GM19395 (cell line): ENCODE measurements around the gene PLCB2.

ENCODE experiments used
- ATAC-seq: cut with Tn5 transposase; IDR thresholded peaks from one replicate; pipeline ENCODE4 v1.9.1; 2021; ENCODE audit warnings: mild to moderate bottlenecking, moderate library complexity; ENCODE audit not compliant: unreplicated experiment

The PLCB2 gene

GRCh38 chr15:40306371-40306770 lies 1.4 kb downstream of the PLCB2 start:
- ATAC-seq = no peak

- ATAC-seq = no peak
Measured at GRCh38 chr15:40305281-40305680, 2.5 kb downstream of the PLCB2 start.

- ATAC-seq = no peak
Measured at GRCh38 chr15:40303576-40303975, 4.2 kb downstream of the PLCB2 start.

GRCh38 chr15:40302981-40303380 lies 4.8 kb downstream of the PLCB2 start:
- no peak for ATAC-seq

- no peak for ATAC-seq
Measured at GRCh38 chr15:40302288-40302886, 5.3 kb downstream of the PLCB2 start.

- no peak for ATAC-seq
Measured at GRCh38 chr15:40301467-40302179, 6.1 kb downstream of the PLCB2 start.

- no peak for ATAC-seq
Measured at GRCh38 chr15:40300771-40301170, 7.0 kb downstream of the PLCB2 start.

- no peak for ATAC-seq
Measured at GRCh38 chr15:40300367-40300766, 7.4 kb downstream of the PLCB2 start.

GRCh38 chr15:40298216-40298935 lies 9.4 kb downstream of the PLCB2 start:
- ATAC-seq = no peak

- ATAC-seq = no peak
Measured at GRCh38 chr15:40297356-40297755, 10.4 kb downstream of the PLCB2 start.

GRCh38 chr15:40296561-40297230 lies 11.0 kb downstream of the PLCB2 start:
- no peak for ATAC-seq

GRCh38 chr15:40295877-40296560 lies 11.7 kb downstream of the PLCB2 start:
- no peak for ATAC-seq

GRCh38 chr15:40295297-40295696 lies 12.4 kb downstream of the PLCB2 start:
- no peak for ATAC-seq

GRCh38 chr15:40293905-40294895 lies 13.5 kb downstream of the PLCB2 start:
- ATAC-seq = no peak

- no peak for ATAC-seq
Measured at GRCh38 chr15:40293006-40293405, 14.7 kb downstream of the PLCB2 start.

- ATAC-seq = no peak
Measured at GRCh38 chr15:40292246-40292645, 15.5 kb downstream of the PLCB2 start.

GRCh38 chr15:40290918-40291574 lies 16.7 kb downstream of the PLCB2 start:
- ATAC-seq = no peak

- ATAC-seq = no peak
Measured at GRCh38 chr15:40290545-40290917, 17.2 kb downstream of the PLCB2 start.

- no peak for ATAC-seq
Measured at GRCh38 chr15:40289140-40289775, 18.5 kb downstream of the PLCB2 start.
